ENCODE data around the gene FAXDC2.

- TF ChIP-seq POLR2A (IDR thresholded peaks at IDR 0.05; ENCODE audit: low read depth, low read length) (no peak), PAX5 (IDR thresholded peaks at IDR 0.05; ENCODE audit: insufficient read depth, low read length, severe bottlenecking) (no peak), SPI1 (IDR thresholded peaks at IDR 0.05; ENCODE audit: low read depth, low read length) (no peak), POLR2AphosphoS5 (IDR thresholded peaks at IDR 0.05; ENCODE audit: low read depth, low read length) (no peak), TAF1 (IDR thresholded peaks at IDR 0.05; ENCODE audit: low read depth, low read length) (no peak)
Measured at GRCh38 chr5:154861946-154862345, 11.5 kb upstream of the FAXDC2 start.
